ENCODE data around the gene TMPRSS9.

GRCh38 chr19:2420490-2420889 lies 60.4 kb downstream of the TMPRSS9 start:
- TF ChIP-seq CTCF (conservative IDR thresholded peaks at IDR 0.05; ENCODE audit: low read length) (no peak), EZH2phosphoT487 (IDR thresholded peaks at IDR 0.05; ENCODE audit: borderline replicate concordance) (no peak)
